Neural cell (in vitro differentiated cells): ENCODE measurements around the gene SMIM29. TPM values are rescaled to one million over a fixed set of nuclear protein-coding genes. Genes with fewer than 3 reads are reported as not detected.

Source experiments
- H2AFZ ChIP-seq: fragments of 200-600, 300-800 bp; sonication (generic), shearing (Covaris generic); 2 replicates; pipeline ENCODE4 v1.6.0; 2014; ENCODE audit warnings: low read depth, mild to moderate bottlenecking, antibody characterized with exemption, low read length, moderate library complexity
- H3F3A ChIP-seq: fragments of 200-600 bp; shearing (Covaris generic); 2 replicates; pipeline ENCODE4 v1.6.1; 2016; ENCODE audit warnings: mild to moderate bottlenecking, moderate library complexity, mixed read lengths, antibody characterized with exemption, low read length; ENCODE audit not compliant: insufficient read depth, poor library complexity, severe bottlenecking
- H3K27ac ChIP-seq: fragments of 200-600, 300-800 bp; sonication (generic), shearing (Covaris generic); 2 replicates; pipeline ENCODE4 v1.5.1; 2014; ENCODE audit warnings: mild to moderate bottlenecking, low read length, moderate library complexity
- H3K27me3 ChIP-seq: fragments of 300-800, 200-600 bp; sonication (generic), shearing (Covaris generic); 2 replicates; pipeline ENCODE4 v1.6.0; 2014; ENCODE audit warnings: mild to moderate bottlenecking, low read depth, low read length, moderate library complexity; ENCODE audit not compliant: insufficient read depth
- H3K36me3 ChIP-seq: fragments of 300-800, 200-600 bp; sonication (generic), shearing (Covaris generic); 2 replicates; pipeline ENCODE4 v1.5.1; 2014; ENCODE audit warnings: mild to moderate bottlenecking, antibody characterized with exemption, low read length, moderate library complexity; ENCODE audit not compliant: insufficient read depth
- H3K4me2 ChIP-seq: fragments of 300-800, 200-600 bp; sonication (generic), shearing (Covaris generic); 2 replicates; pipeline ENCODE4 v1.6.0; 2014; ENCODE audit warnings: mild to moderate bottlenecking, low read length
- H3K4me3 ChIP-seq: fragments of 300-800, 200-600 bp; sonication (generic), shearing (Covaris generic); 2 replicates; pipeline ENCODE4 v1.5.1; 2014; ENCODE audit warnings: mild to moderate bottlenecking, low read length, moderate library complexity
- H3K79me2 ChIP-seq: fragments of 200-600 bp; shearing (Covaris generic); replicated peaks from 2 replicates; pipeline ENCODE4 v1.6.0; 2014; ENCODE audit warnings: mild to moderate bottlenecking, low read length, moderate library complexity; ENCODE audit not compliant: insufficient read depth
- H3K9ac ChIP-seq: fragments of 300-800, 200-600 bp; sonication (generic), shearing (Covaris generic); 2 replicates; pipeline ENCODE4 v1.6.1; 2016; ENCODE audit warnings: mild to moderate bottlenecking, low read length, mixed read lengths
- H3K9me2 ChIP-seq: fragments of 200-600 bp; shearing (Covaris generic); 2 replicates; pipeline ENCODE4 v1.6.1; 2016; ENCODE audit warnings: mild to moderate bottlenecking, low read length, mixed read lengths; ENCODE audit not compliant: insufficient read depth
- H3K9me3 ChIP-seq: fragments of 200-600, 300-800 bp; sonication (generic), shearing (Covaris generic); 2 replicates; pipeline ENCODE4 v1.6.1; 2016; ENCODE audit warnings: mild to moderate bottlenecking, mixed run types, low read length, moderate library complexity, mixed read lengths
- H4K20me1 ChIP-seq: fragments of 200-600 bp; shearing (Covaris generic); 2 replicates; pipeline ENCODE4 v1.6.1; 2016; ENCODE audit warnings: mild to moderate bottlenecking, mixed run types; ENCODE audit not compliant: insufficient read depth
- EP300 ChIP-seq: fragments of 450-650 bp; conservative IDR thresholded peaks from 2 replicates; pipeline ENCODE4 v1.6.1; 2014; ENCODE audit warnings: antibody characterized with exemption, mild to moderate bottlenecking, moderate library complexity; ENCODE audit not compliant: poor library complexity, severe bottlenecking
- EZH2 ChIP-seq: fragments of 200-600, 300-800 bp; shearing (Covaris generic), sonication (generic); IDR thresholded peaks from 2 replicates; pipeline ENCODE4 v1.6.1; 2014; ENCODE audit warnings: antibody characterized with exemption, low read length, borderline replicate concordance, mild to moderate bottlenecking; ENCODE audit not compliant: insufficient read depth, poor library complexity, severe bottlenecking
- MXI1 ChIP-seq: fragments of 450-650 bp; conservative IDR thresholded peaks from 2 replicates; pipeline ENCODE4 v1.6.1; 2014; ENCODE audit warnings: antibody characterized with exemption, mild to moderate bottlenecking; ENCODE audit not compliant: poor library complexity, severe bottlenecking
- POLR2AphosphoS5 ChIP-seq: IDR thresholded peaks from 2 replicates; pipeline ENCODE4 v1.6.1; 2012
- RAD21 ChIP-seq: fragments of 450-650 bp; conservative IDR thresholded peaks from 2 replicates; pipeline ENCODE4 v1.6.1; 2014; ENCODE audit warnings: antibody characterized with exemption, mild to moderate bottlenecking, moderate library complexity
- REST ChIP-seq: IDR thresholded peaks from 2 replicates; pipeline ENCODE4 v1.6.1; 2012; ENCODE audit warnings: borderline replicate concordance
- SMC3 ChIP-seq: fragments of 450-650 bp; conservative IDR thresholded peaks from 2 replicates; pipeline ENCODE4 v1.6.1; 2014; ENCODE audit warnings: antibody characterized with exemption, mild to moderate bottlenecking, moderate library complexity; ENCODE audit not compliant: poor library complexity
- TAF1 ChIP-seq: IDR thresholded peaks from 2 replicates; pipeline ENCODE4 v1.6.1; 2012; ENCODE audit warnings: low read depth
- polyA plus RNA-seq: library from polyadenylated mRNA; depleted of rRNA; stranded (reverse); fragments of >200 nt; gene quantifications from 2 replicates; pipeline ENCODE4 v1.2.3, GENCODE V29; 2014
- TF ChIP-seq, protein P1 (sequence below): fragments of 450-650 bp; IDR thresholded peaks from 2 replicates; pipeline ENCODE4 v1.5.1; 2014; ENCODE audit warnings: antibody characterized with exemption, mild to moderate bottlenecking, moderate library complexity; ENCODE audit not compliant: poor library complexity, severe bottlenecking

Gene SMIM29
- polyA plus RNA-seq, 1 donor from 2014 or later = 82.1 TPM

- peak overlapping the region; percentile 62 for H3K9ac ChIP-seq
- peak overlapping the region; percentile 71 for H2AFZ ChIP-seq
- H3K4me3 ChIP-seq = peak overlapping the region; percentile 67
- H3K9me3 ChIP-seq = no peaks in the 10 kb centered on the region
- H3K27ac ChIP-seq = peak overlapping the region; percentile 55
- H3K27me3 ChIP-seq = no peaks in the 10 kb centered on the region
- no peaks in the 10 kb centered on the region for H4K20me1 ChIP-seq
- no peaks in the 10 kb centered on the region for H3F3A ChIP-seq
- no peaks in the 10 kb centered on the region for H3K36me3 ChIP-seq
- H3K4me2 ChIP-seq = peak overlapping the region; percentile 52
- H3K9me2 ChIP-seq = no peaks in the 10 kb centered on the region
- H3K79me2 ChIP-seq = no peaks in the 10 kb centered on the region
- TF ChIP-seq REST (peak; percentile 42), SMC3 (no peak), RAD21 (no peak), POLR2AphosphoS5 (no peak)
- TF ChIP-seq, protein P1, sequence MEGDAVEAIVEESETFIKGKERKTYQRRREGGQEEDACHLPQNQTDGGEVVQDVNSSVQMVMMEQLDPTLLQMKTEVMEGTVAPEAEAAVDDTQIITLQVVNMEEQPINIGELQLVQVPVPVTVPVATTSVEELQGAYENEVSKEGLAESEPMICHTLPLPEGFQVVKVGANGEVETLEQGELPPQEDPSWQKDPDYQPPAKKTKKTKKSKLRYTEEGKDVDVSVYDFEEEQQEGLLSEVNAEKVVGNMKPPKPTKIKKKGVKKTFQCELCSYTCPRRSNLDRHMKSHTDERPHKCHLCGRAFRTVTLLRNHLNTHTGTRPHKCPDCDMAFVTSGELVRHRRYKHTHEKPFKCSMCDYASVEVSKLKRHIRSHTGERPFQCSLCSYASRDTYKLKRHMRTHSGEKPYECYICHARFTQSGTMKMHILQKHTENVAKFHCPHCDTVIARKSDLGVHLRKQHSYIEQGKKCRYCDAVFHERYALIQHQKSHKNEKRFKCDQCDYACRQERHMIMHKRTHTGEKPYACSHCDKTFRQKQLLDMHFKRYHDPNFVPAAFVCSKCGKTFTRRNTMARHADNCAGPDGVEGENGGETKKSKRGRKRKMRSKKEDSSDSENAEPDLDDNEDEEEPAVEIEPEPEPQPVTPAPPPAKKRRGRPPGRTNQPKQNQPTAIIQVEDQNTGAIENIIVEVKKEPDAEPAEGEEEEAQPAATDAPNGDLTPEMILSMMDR = no peak
Observed at GRCh38 chr6:34223381-34223955, 25.3 kb downstream of the SMIM29 start.

- no peak for TF ChIP-seq SMC3
- Histone ChIP-seq H3K9ac (no peak overlapping the region), H2AFZ (no peak overlapping the region), H3K27ac (no peak overlapping the region), H3K79me2 (no peaks in the 10 kb centered on the region), H3K9me2 (no peaks in the 10 kb centered on the region), H4K20me1 (no peaks in the 10 kb centered on the region), H3K36me3 (no peaks in the 10 kb centered on the region), H3K4me2 (no peak overlapping the region), H3K27me3 (no peaks in the 10 kb centered on the region), H3F3A (no peaks in the 10 kb centered on the region), H3K4me3 (no peak overlapping the region), H3K9me3 (no peaks in the 10 kb centered on the region)
Observed at GRCh38 chr6:34218691-34219090, 30.1 kb downstream of the SMIM29 start.

DNA sequence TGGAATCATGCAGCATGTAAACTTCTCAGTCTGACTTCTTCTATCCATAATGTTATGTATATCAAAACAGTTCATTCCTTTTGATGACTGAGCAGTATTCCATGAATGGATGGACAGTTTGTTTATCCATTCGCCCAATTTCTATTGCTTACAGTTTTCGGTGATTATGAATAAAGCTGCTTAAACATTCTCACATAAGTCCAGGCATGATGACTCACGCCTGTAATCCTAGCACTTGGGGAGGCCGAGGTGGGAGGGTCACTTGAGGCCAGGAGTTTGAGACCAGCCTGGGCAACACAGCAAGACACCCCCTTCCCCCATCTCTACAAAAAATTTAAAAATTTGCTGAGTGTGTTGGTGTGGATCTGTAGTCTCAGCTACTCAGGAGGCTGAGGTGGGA lies 35.0 kb downstream of the SMIM29 start:
- TF ChIP-seq EP300 = no peak
- no peak for TF ChIP-seq RAD21
- TF ChIP-seq TAF1 = no peak
- TF ChIP-seq EZH2 = no peak
- TF ChIP-seq, protein P1 = no peak
- TF ChIP-seq POLR2AphosphoS5 = no peak
- TF ChIP-seq MXI1 = no peak
- no peak for TF ChIP-seq SMC3
- no peak for TF ChIP-seq REST
- no peaks in the 10 kb centered on the region for H3K27me3 ChIP-seq
- no peaks in the 10 kb centered on the region for H4K20me1 ChIP-seq
- H3K27ac ChIP-seq = no peak overlapping the region
- no peaks in the 10 kb centered on the region for H3K79me2 ChIP-seq
- H3F3A ChIP-seq = no peaks in the 10 kb centered on the region
- H2AFZ ChIP-seq = no peak overlapping the region
- no peaks in the 10 kb centered on the region for H3K36me3 ChIP-seq
- H3K9me3 ChIP-seq = no peaks in the 10 kb centered on the region
- H3K4me2 ChIP-seq = no peak overlapping the region
- no peak overlapping the region for H3K4me3 ChIP-seq
- no peaks in the 10 kb centered on the region for H3K9me2 ChIP-seq
- no peak overlapping the region for H3K9ac ChIP-seq
